Heart left ventricle (tissue), 16 donors: ENCODE results near the gene CIART. TPM values are rescaled to one million over a fixed set of nuclear protein-coding genes. Genes with fewer than 3 reads are reported as not detected.

Experiments
- ATAC-seq, 4 donors: fragments of 200-7000 bp; cut with Tn5 transposase; one replicate each; pipeline ENCODE4 v1.9.1; 2020 to 2022; ENCODE audit warnings: moderate library complexity in 4 of 4, mild to moderate bottlenecking in 3 of 4, moderate number of reproducible peaks in 1 of 4
- DNase-seq, 5 donors: peaks; one replicate each; pipeline ENCODE4 v3.0.0-alpha.2; 2020
- H3K27ac ChIP-seq, 12 donors: fragments of 200-600 bp; sonication (generic) in 4 of 12; one replicate each; pipeline versions ENCODE4 v1.5.0 to v1.8.0; 2016 to 2022; ENCODE audit warnings: mild to moderate bottlenecking in 2 of 12
- H3K27me3 ChIP-seq, 9 donors: fragments of 200-600 bp; sonication (generic) in 2 of 9; one replicate each; pipeline versions ENCODE4 v1.5.1 to v1.8.0; 2016 to 2022; ENCODE audit warnings: mild to moderate bottlenecking in 3 of 9
- H3K36me3 ChIP-seq, 9 donors: fragments of 200-600 bp; sonication (generic) in 2 of 9; one replicate each; pipeline versions ENCODE4 v1.5.0 to v1.8.0; 2018 to 2022; ENCODE audit warnings: mild to moderate bottlenecking in 2 of 9
- H3K4me1 ChIP-seq, 12 donors: fragments of 200-600 bp; sonication (generic) in 4 of 12; one replicate each; pipeline versions ENCODE4 v1.5.0 to v1.8.0; 2016 to 2022; ENCODE audit warnings: mild to moderate bottlenecking in 3 of 12
- H3K4me3 ChIP-seq, 12 donors: fragments of 200-600 bp; sonication (generic) in 4 of 12; one replicate each; pipeline versions ENCODE4 v1.5.0 to v1.8.0; 2017 to 2022; ENCODE audit warnings: mild to moderate bottlenecking in 9 of 12, moderate library complexity in 4 of 12
- H3K9me3 ChIP-seq, 12 donors: fragments of 200-600 bp; sonication (generic) in 4 of 12; one replicate each; pipeline versions ENCODE4 v1.5.0 to v1.8.0; 2016 to 2022; ENCODE audit warnings: mild to moderate bottlenecking in 1 of 12
- POLR2A ChIP-seq, 2 donors: fragments of 450-650 bp; IDR thresholded peaks; one replicate each; pipeline ENCODE4 v1.6.1; 2017; ENCODE audit warnings: antibody characterized with exemption in 2 of 2, mild to moderate bottlenecking in 2 of 2, moderate library complexity in 2 of 2
- WGBS, 4 donors: extraction: QIAGEN DNeasy Blood & Tissue Kit in 2 of 4; methylation state at CpG; one replicate each; pipeline versions ENCODE4 v1.1.5 to v1.1.7; 2013 to 2018; 5-methylcytosine and 5-hydroxymethylcytosine counted together
- intact Hi-C, 10 donors: fragments of 100-400 bp; cut with DNase I; formaldehyde crosslinking; loops; one replicate each; pipeline versions ENCODE4 v1.11.1 to v1.14.2; 2022
- polyA plus RNA-seq, 2 donors: library from polyadenylated mRNA; stranded (reverse); fragments of 200-250 nt; gene quantifications; one replicate each; pipeline ENCODE4 v1.2.3, GENCODE V29; 2013
- total RNA-seq, 9 donors: library from RNA; depleted of rRNA in 2 of 9; stranded (reverse); fragments of >200 nt in 2 of 9; fragmentation: NEBNext Ultra II Directional in 3 of 9; extraction: Animal tissue kit (Norgen Biotek cat#: 25700) in 3 of 9; gene quantifications; one replicate each; pipeline versions ENCODE4 v1.1.0 to v1.2.4, GENCODE V29; 2016 to 2023
- TF ChIP-seq, protein P1 (sequence below), 12 donors: fragments of 200-600 bp; sonication (generic) in 4 of 12; IDR thresholded peaks; one replicate each; pipeline versions ENCODE4 v1.5.0 to v1.8.0; 2018 to 2022; ENCODE audit warnings: antibody characterized with exemption in 12 of 12, mild to moderate bottlenecking in 5 of 12
- donor health status: ischemic (EF 13 %, LVEDD 7.1; RV severe dilation, severe dysfunction).
- donor health status: healthy with polysubstance abuse.
- donor health status: DM: no; HTN: yes; CAD: no.
- donor health status: DM: no; HTN: no; CAD: no.
- donor health status: ischemic (EF 25% LVEDD 6.9; RV normal size, moderate dysfunction).
- donor health status: ischemic (EF 25% LVEDD 5.7; RV mildly dilated, moderate dysfunction).
- donor health status: healthy.
- donor health status: DM: yes; HTN: yes; CAD: no.
- donor health status: ischemic (EF 35%, LVEDD 5.7; RV mildly dilated, moderate dysfunction).
- donor health status: nonischemic (EF 11% LVEDD 7.7; RV severe dilation, severe dysfunction).
- donor health status: DM: yes; HTN: yes; CAD: no.
- donor health status: PGD.
- donor health status: ischemic (EF 29% LVEDD 5.4; RV normal size, mild dysfunction).
- donor health status: nonischemic (EF 23%, LVEDD 6.1; RV moderate dilation, normal function).

CIART gene
- total and polyA plus RNA-seq, 11 donors = 2.3 to 23.9 (median 7.1) TPM

GRCh38 chr1:150261367-150261766 is 21.0 kb upstream of the CIART start:
- intact Hi-C loops = no loop called here
- DNase-seq (no peak), ATAC-seq (no peak)
- TF ChIP-seq, protein P1, sequence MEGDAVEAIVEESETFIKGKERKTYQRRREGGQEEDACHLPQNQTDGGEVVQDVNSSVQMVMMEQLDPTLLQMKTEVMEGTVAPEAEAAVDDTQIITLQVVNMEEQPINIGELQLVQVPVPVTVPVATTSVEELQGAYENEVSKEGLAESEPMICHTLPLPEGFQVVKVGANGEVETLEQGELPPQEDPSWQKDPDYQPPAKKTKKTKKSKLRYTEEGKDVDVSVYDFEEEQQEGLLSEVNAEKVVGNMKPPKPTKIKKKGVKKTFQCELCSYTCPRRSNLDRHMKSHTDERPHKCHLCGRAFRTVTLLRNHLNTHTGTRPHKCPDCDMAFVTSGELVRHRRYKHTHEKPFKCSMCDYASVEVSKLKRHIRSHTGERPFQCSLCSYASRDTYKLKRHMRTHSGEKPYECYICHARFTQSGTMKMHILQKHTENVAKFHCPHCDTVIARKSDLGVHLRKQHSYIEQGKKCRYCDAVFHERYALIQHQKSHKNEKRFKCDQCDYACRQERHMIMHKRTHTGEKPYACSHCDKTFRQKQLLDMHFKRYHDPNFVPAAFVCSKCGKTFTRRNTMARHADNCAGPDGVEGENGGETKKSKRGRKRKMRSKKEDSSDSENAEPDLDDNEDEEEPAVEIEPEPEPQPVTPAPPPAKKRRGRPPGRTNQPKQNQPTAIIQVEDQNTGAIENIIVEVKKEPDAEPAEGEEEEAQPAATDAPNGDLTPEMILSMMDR (IDR thresholded peaks at IDR 0.05) = no peak
- TF ChIP-seq POLR2A (IDR thresholded peaks at IDR 0.05) = no peak
- H3K9me3 ChIP-seq = no peaks in the 10 kb centered on the region
- 77 to 90% (median 89%) methylated on average over 5 to 6 of the region's 6 CpGs for WGBS, 4 donors
- H3K36me3 ChIP-seq = peaks cover 0 to 29% (median 24%) of the 10 kb centered on the region in 9 donors
- no peak overlapping the region for H3K27ac ChIP-seq
- peaks cover 0 to 28% (median 9%) of the 10 kb centered on the region in 12 donors for H3K4me1 ChIP-seq
- no peak overlapping the region for H3K4me3 ChIP-seq
- H3K27me3 ChIP-seq = peaks cover 0 to 22% (median 0%) of the 10 kb centered on the region in 9 donors

- TF ChIP-seq, protein P1 (IDR thresholded peaks at IDR 0.05) = no peak
- no peak for TF ChIP-seq POLR2A (IDR thresholded peaks at IDR 0.05)
- H3K27ac ChIP-seq = no peak overlapping the region
These were observed 19.7 kb upstream of the CIART start for GRCh38 chr1:150262388-150263320.

DNA sequence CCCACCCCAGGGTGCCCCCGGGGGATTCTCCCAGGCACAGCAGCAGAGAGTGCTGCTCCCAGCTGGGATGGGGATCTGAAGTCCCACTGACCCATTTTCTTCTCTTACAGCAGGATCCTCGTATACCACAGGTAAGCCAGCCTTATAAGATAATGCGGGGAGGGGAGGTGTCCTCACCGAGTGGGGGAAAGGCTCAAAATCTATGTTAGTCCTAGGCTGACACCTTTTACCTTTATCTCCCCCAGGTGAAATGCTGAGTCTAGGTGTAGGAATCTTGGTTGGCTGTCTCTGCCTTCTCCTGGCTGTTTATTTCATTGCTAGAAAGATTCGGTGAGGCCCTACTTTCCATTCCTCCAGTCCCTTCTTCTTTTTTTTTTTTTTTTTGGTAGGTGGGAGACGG is 18.8 kb upstream of the CIART start:
- ATAC-seq (no peak), DNase-seq (no peak)
- no peak overlapping the region for H3K4me3 ChIP-seq
- no peaks in the 10 kb centered on the region for H3K9me3 ChIP-seq
- peaks cover 0 to 3% (median 0%) of the 10 kb centered on the region in 9 donors for H3K27me3 ChIP-seq
- H3K36me3 ChIP-seq = peaks cover 0 to 40% (median 36%) of the 10 kb centered on the region in 9 donors
- WGBS, 4 donors = 79 to 84% (median 81%) methylated on average over 6 of the region's 6 CpGs
- TF ChIP-seq, protein P1 (IDR thresholded peaks at IDR 0.05) = no peak
- TF ChIP-seq POLR2A (IDR thresholded peaks at IDR 0.05) = no peak
- peaks cover 0 to 29% (median 17%) of the 10 kb centered on the region in 12 donors for H3K4me1 ChIP-seq
- no peak overlapping the region for H3K27ac ChIP-seq
- intact Hi-C loops = no loop called here

More at GRCh38 chr1:150262388-150263320, 19.7 kb upstream of the CIART start:
- H3K27me3 ChIP-seq = peaks cover 0 to 12% (median 0%) of the 10 kb centered on the region in 9 donors
- intact Hi-C loops = no loop called here
- peaks cover 0 to 27% (median 14%) of the 10 kb centered on the region in 12 donors for H3K4me1 ChIP-seq
- peaks cover 0 to 40% (median 36%) of the 10 kb centered on the region in 9 donors for H3K36me3 ChIP-seq
- H3K9me3 ChIP-seq = no peaks in the 10 kb centered on the region
- ATAC-seq (no peak), DNase-seq (no peak)
- 82 to 88% (median 85%) methylated on average over 6 of the region's 6 CpGs for WGBS, 4 donors
- no peak overlapping the region for H3K4me3 ChIP-seq

DNA sequence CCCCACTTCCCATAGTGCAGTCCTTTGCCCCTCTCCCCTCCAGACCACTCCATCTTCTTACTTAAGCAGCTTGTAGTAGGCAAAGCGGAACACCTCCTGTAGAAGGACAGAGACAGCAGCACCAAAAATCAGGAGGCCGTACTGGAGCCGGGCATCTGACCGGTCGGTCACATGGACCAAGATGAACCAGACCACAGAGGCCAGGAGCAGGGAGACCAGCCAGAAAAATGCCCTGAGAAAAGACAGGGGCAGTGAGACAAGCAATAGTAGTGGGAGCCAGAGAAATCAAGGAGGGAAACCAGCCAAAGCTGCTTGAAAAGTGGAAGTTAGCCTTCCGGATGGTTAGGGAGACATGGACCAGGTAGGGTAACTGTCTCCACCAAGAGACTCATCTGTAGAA is 14.5 kb upstream of the CIART start:
- peaks cover 0 to 41% (median 23%) of the 10 kb centered on the region in 12 donors for H3K4me1 ChIP-seq
- peak overlapping the region; percentile 67 to 99 (median 92) for H3K4me3 ChIP-seq
- no peaks in the 10 kb centered on the region for H3K27me3 ChIP-seq
- DNase-seq (no peak), ATAC-seq (no peak)
- TF ChIP-seq, protein P1 (IDR thresholded peaks at IDR 0.05) = no peak
- TF ChIP-seq POLR2A (IDR thresholded peaks at IDR 0.05) = no peak
- intact Hi-C loops = no loop called here
- peak overlapping the region in 11 of 12 donors; percentile 94 to 99 (median 96) for H3K27ac ChIP-seq
- H3K36me3 ChIP-seq = peaks cover 0 to 40% (median 36%) of the 10 kb centered on the region in 9 donors
- 12 to 19% (median 16%) methylated on average over 6 of the region's 6 CpGs for WGBS, 4 donors
- no peaks in the 10 kb centered on the region for H3K9me3 ChIP-seq
